PFSK-1 (cell line): ENCODE results near the gene MMP15.

Source experiments
- FOXP2 ChIP-seq: optimal IDR thresholded peaks from 2 replicates; pipeline ENCODE3; 2011; ENCODE audit warnings: borderline replicate concordance, control low read depth, inconsistent platforms; ENCODE audit not compliant: insufficient read depth; ENCODE audit errors: extremely low read length, extremely low read depth
- POLR2AphosphoS5 ChIP-seq: IDR thresholded peaks from 2 replicates; pipeline ENCODE4 v1.6.1; 2012; ENCODE audit warnings: low read depth, mild to moderate bottlenecking, control low read depth, low read length, moderate library complexity
- REST ChIP-seq, 2 experiments: IDR thresholded peaks; 2 replicates each; pipeline versions ENCODE4 v1.6.1 to v1.8.0; 2011 to 2012; ENCODE audit warnings: low read depth in 2 of 2, low read length in 2 of 2, control low read depth in 1 of 2, inconsistent platforms in 1 of 2, mild to moderate bottlenecking in 1 of 2, moderate library complexity in 1 of 2; ENCODE audit not compliant: insufficient read depth in 1 of 2
- SIN3A ChIP-seq: IDR thresholded peaks from 2 replicates; pipeline ENCODE4 v1.6.1; 2012; ENCODE audit warnings: mild to moderate bottlenecking, low read length, moderate library complexity, borderline replicate concordance; ENCODE audit not compliant: insufficient read depth
- TAF1 ChIP-seq: IDR thresholded peaks from 2 replicates; pipeline ENCODE4 v1.6.1; 2012; ENCODE audit warnings: low read length, control low read depth, borderline replicate concordance; ENCODE audit not compliant: insufficient read depth

The MMP15 gene

GRCh38 chr16:57997176-57997527 is 28.4 kb upstream of the MMP15 start:
- no peak for TF ChIP-seq SIN3A
- no peak for TF ChIP-seq POLR2AphosphoS5
- no peak for TF ChIP-seq FOXP2
- no peak for TF ChIP-seq TAF1
- TF ChIP-seq REST (IDR thresholded peaks at IDR 0.05; ENCODE audit: insufficient read depth in 1 of 2, low read depth in 2 of 2, low read length in 2 of 2) = no peak

DNA sequence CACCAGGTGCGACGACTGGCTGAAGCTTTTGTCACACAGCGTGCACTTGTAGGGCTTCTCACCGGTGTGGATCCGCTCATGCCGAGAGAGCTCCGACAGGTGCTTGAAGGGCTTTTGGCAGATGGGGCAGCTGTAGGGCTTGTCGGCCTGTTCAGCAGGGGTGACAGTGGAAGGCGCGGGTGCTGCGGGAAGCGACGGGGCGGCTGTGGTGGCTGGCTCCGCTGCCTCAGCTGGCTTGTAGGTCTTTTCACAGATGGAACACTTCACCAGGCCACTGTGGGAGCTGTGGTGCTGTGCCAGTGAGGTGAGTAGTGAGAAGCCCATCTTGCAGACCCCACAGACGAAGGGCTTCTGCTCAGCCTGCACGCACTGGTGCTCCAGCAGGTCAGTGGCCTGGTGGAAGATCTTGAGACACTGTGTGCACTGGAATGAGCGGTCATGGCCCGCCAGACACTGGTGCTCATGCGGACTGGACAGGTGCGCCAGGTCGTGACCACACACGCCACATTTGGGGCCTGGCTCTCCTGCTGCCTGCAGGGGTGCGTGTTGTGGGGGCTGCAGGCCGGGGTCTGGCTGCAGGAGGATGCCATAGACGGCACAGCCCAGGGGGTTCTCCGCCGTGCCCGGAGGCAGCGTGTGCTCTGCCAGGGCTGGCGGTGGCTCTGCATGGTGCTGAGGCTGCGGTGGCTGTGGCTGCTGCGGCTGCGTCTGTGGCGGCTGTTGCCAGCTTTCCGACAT is 27.9 kb upstream of the MMP15 start:
- TF ChIP-seq POLR2AphosphoS5 (no peak), TAF1 (no peak), FOXP2 (no peak), SIN3A (no peak), REST (IDR thresholded peaks at IDR 0.05; ENCODE audit: insufficient read depth in 1 of 2, low read depth in 2 of 2, low read length in 2 of 2) (no peak)

- TF ChIP-seq SIN3A = no peak
Measured at GRCh38 chr16:57998486-57998885, 27.1 kb upstream of the MMP15 start.

DNA sequence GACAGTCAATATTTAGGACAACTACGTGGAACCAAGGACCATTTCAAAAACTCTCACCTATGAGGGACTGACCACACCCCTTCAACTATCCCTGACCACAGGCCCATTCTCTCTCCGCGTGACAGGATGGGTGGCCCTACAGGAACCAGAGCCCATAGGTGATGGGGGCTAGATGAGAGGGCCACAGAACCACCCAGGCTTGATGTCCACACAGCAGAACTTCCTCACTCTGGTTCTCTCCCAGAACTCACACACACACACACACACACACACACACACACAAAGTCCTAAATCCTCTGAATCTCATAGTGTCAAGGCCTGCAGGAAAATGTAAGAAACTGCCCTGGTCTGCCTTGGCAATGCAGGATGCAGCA is 26.6 kb upstream of the MMP15 start:
- no peak for TF ChIP-seq REST (IDR thresholded peaks at IDR 0.05; ENCODE audit: insufficient read depth in 1 of 2, low read depth in 2 of 2, low read length in 2 of 2)
- no peak for TF ChIP-seq TAF1
- no peak for TF ChIP-seq SIN3A
- TF ChIP-seq POLR2AphosphoS5 = no peak
- TF ChIP-seq FOXP2 = no peak

- TF ChIP-seq POLR2AphosphoS5 (no peak), TAF1 (no peak), FOXP2 (no peak), SIN3A (no peak)
Measured at GRCh38 chr16:57999366-57999970, 26.1 kb upstream of the MMP15 start.

- no peak for TF ChIP-seq POLR2AphosphoS5
- TF ChIP-seq REST (IDR thresholded peaks at IDR 0.05; ENCODE audit: insufficient read depth in 1 of 2, low read depth in 2 of 2, low read length in 2 of 2) = no peak
- TF ChIP-seq TAF1 = no peak
- TF ChIP-seq SIN3A = no peak
- no peak for TF ChIP-seq FOXP2
Measured at GRCh38 chr16:57999971-58000705, 25.4 kb upstream of the MMP15 start, which contains the start of gene ZNF319. Gene ZNF319, minus strand, starts transcription at chr16:58000672. Its CDS starts 2,407 bp downstream, at chr16:57998265.
